ENCODE measurements around the gene CBFA2T2. TPM values are rescaled to one million over a fixed set of nuclear protein-coding genes. Genes with fewer than 3 reads are reported as not detected.

Gene CBFA2T2
- total and polyA plus RNA-seq, 2 donors (not counting 3 experiments of a cell fraction or from before 2014, with no cell fraction given), result 10.7 to 12.1 TPM

GRCh38 chr20:33666293-33667244 is 176.7 kb downstream of the CBFA2T2 start, which contains the start of gene ACTL10:
TSS of gene ACTL10 (plus strand) at chr20:33666943. CDS start at chr20:33667498, 555 bp downstream.
- BruUV-seq (replicated peaks), result no TSS peak
- Histone ChIP-seq H3K27ac (ENCODE audit: insufficient read depth, low read depth, low read length) (peak within 1 kb of the TSS; percentile 21), H3K36me3 (ENCODE audit: control insufficient read depth in 2 of 2, extremely low read depth in 1 of 2, insufficient read depth in 2 of 2, low read length in 2 of 2) (peaks cover 0 to 2% of the 10 kb centered on the region in 2 experiments), H4K20me1 (replicated peaks; ENCODE audit: control insufficient read depth, extremely low read depth, insufficient read depth, low read length) (no peaks in the 10 kb centered on the region), H3K9me3 (replicated peaks; ENCODE audit: control insufficient read depth, insufficient read depth, low read length) (no peaks in the 10 kb centered on the region), H3K9ac (replicated peaks; ENCODE audit: extremely low read depth, insufficient read depth, low read length) (peak within 1 kb of the TSS; percentile 7), H3K4me1 (ENCODE audit: control insufficient read depth, extremely low read depth, insufficient read depth, low read length) (peaks cover 23% of the 10 kb centered on the region), H3K4me3 (replicated peaks in 1 of 3; ENCODE audit: insufficient read depth in 1 of 3, low read depth in 1 of 3, low read length in 3 of 3) (peak within 1 kb of the TSS; percentile 3 to 33 (median 17)), H3K79me2 (ENCODE audit: control insufficient read depth, insufficient read depth, low read length) (no peaks in the 10 kb centered on the region), H3K27me3 (ENCODE audit: control insufficient read depth in 2 of 2, insufficient read depth in 2 of 2, low read length in 2 of 2) (no peaks in the 10 kb centered on the region), H2AFZ (ENCODE audit: low read depth, low read length) (peak within 1 kb of the TSS; percentile 57), H3K9me1 (replicated peaks; ENCODE audit: control insufficient read depth, extremely low read depth, insufficient read depth, low read length) (no peaks in the 10 kb centered on the region), H3K4me2 (ENCODE audit: insufficient read depth, low read length) (peak within 1 kb of the TSS; percentile 26)
- peak; percentile 98 for DNase-seq (ENCODE audit: low read depth, low spot score)
- intact Hi-C loops (cut with micrococcal nuclease) (loop anchor here (2.0 to 10.0 kb wide), 3 partner anchors 20 to 401 kb away; partner anchors contain the start of genes E2F1 and RALY), dilution Hi-C loops (cut with MboI; ENCODE audit: extremely low pct_ligation_motif_present, low sequenced_read_pairs) (no loop called here)
- POLR2A ChIA-PET, result interaction anchor here (1.2 kb wide), 1 partner anchor 177 kb away, joined by 3 read pairs; the partner anchor contains the start of gene CBFA2T2
- FAIRE-seq, result peak; percentile 98
- CTCF ChIA-PET, result interaction anchor here (0.6 to 3.3 kb wide), 19 partner anchors 9 to 402 kb away, joined by 3 to 36 read pairs (median 4); partner anchors contain the start of genes CBFA2T2, CDK5RAP1, SNTA1 and ZNF341
- TF ChIP-seq POLR2AphosphoS5 (IDR thresholded peaks at IDR 0.05; ENCODE audit: insufficient read depth, low read depth, low read length) (peak; percentile 86), CTCF (IDR thresholded peaks at IDR 0.05; ENCODE audit: extremely low read depth in 1 of 2, insufficient read depth in 1 of 2, low read depth in 1 of 2, low read length in 2 of 2) (peak in 1 of 2 donors; percentile 53), FOS (IDR thresholded peaks at IDR 0.05; ENCODE audit: borderline replicate concordance, insufficient read depth, low read length) (no peak), POLR2A (IDR thresholded peaks at IDR 0.05; ENCODE audit: low read depth, low read length) (peak; percentile 87), JUN (IDR thresholded peaks at IDR 0.05; ENCODE audit: borderline replicate concordance, insufficient read depth, insufficient read length, low read depth) (no peak)
